GM12873 (cell line): ENCODE data around the gene DPYSL5.

Experiments
- CTCF ChIP-seq: IDR thresholded peaks from 2 replicates; pipeline ENCODE4 v1.5.1; 2012; ENCODE audit warnings: low read depth, mild to moderate bottlenecking, moderate library complexity, low read length, control low read depth; ENCODE audit not compliant: insufficient read depth; ENCODE audit errors: missing control alignments

The DPYSL5 gene

GRCh38 chr2:26946841-26947784, 99.2 kb downstream of the DPYSL5 start:
- no peak for TF ChIP-seq CTCF

GRCh38 chr2:26948800-26949199, 100.9 kb downstream of the DPYSL5 start:
- no peak for TF ChIP-seq CTCF

GRCh38 chr2:26950246-26950645, 102.3 kb downstream of the DPYSL5 start:
- TF ChIP-seq CTCF = no peak

GRCh38 chr2:26951236-26951635, 103.3 kb downstream of the DPYSL5 start:
- no peak for TF ChIP-seq CTCF

GRCh38 chr2:26952374-26952773, 104.4 kb downstream of the DPYSL5 start:
- no peak for TF ChIP-seq CTCF

- no peak for TF ChIP-seq CTCF
Measured at GRCh38 chr2:26954135-26954534, 106.2 kb downstream of the DPYSL5 start.

- no peak for TF ChIP-seq CTCF
Measured at GRCh38 chr2:26957041-26957440, 109.1 kb downstream of the DPYSL5 start.
